Inferior parietal cortex (tissue), 1 donor: ENCODE results near the gene TSHZ2.
A peak's percentile ranks its signal among the peaks of the same experiment; 100 is the strongest.

Source experiments
- DNase-seq: peaks from one replicate; pipeline ENCODE4 v3.0.0-alpha.2; 2016; ENCODE audit errors: extremely low spot score

Gene TSHZ2

GRCh38 chr20:53162251-53162835, 190.2 kb downstream of the TSHZ2 start:
- DNase-seq: no peak

GRCh38 chr20:53163486-53163885, 191.3 kb downstream of the TSHZ2 start:
- no peak for DNase-seq

- DNase-seq: no peak
Measured at GRCh38 chr20:53164072-53164471, 191.9 kb downstream of the TSHZ2 start.

GRCh38 chr20:53165452-53165851, 193.3 kb downstream of the TSHZ2 start:
- DNase-seq: no peak

- DNase-seq: no peak
Measured at GRCh38 chr20:53168491-53168890, 196.3 kb downstream of the TSHZ2 start.

GRCh38 chr20:53170196-53170595, 198.0 kb downstream of the TSHZ2 start:
- DNase-seq: no peak

GRCh38 chr20:53171065-53171464, 198.9 kb downstream of the TSHZ2 start:
- DNase-seq: no peak

- DNase-seq: no peak
Measured at GRCh38 chr20:53174454-53174853, 202.3 kb downstream of the TSHZ2 start.

GRCh38 chr20:53175135-53175780, 203.1 kb downstream of the TSHZ2 start:
- DNase-seq: peak; percentile 29

GRCh38 chr20:53176134-53176533, 204.0 kb downstream of the TSHZ2 start:
- no peak for DNase-seq

GRCh38 chr20:53177687-53178086, 205.5 kb downstream of the TSHZ2 start:
- DNase-seq: no peak

- DNase-seq: no peak
Measured at GRCh38 chr20:53179749-53180148, 207.6 kb downstream of the TSHZ2 start.

GRCh38 chr20:53180928-53181362, 208.8 kb downstream of the TSHZ2 start:
- DNase-seq: no peak

GRCh38 chr20:53181866-53182376, 209.8 kb downstream of the TSHZ2 start:
- no peak for DNase-seq

GRCh38 chr20:53183181-53183580, 211.0 kb downstream of the TSHZ2 start:
- no peak for DNase-seq

GRCh38 chr20:53186635-53187034, 214.5 kb downstream of the TSHZ2 start:
- no peak for DNase-seq

- DNase-seq: no peak
Measured at GRCh38 chr20:53187392-53188068, 215.4 kb downstream of the TSHZ2 start.

- DNase-seq: no peak
Measured at GRCh38 chr20:53190225-53190624, 218.1 kb downstream of the TSHZ2 start.

GRCh38 chr20:53191957-53192356, 219.8 kb downstream of the TSHZ2 start:
- no peak for DNase-seq

GRCh38 chr20:53194306-53195290, 222.4 kb downstream of the TSHZ2 start:
- no peak for DNase-seq

- no peak for DNase-seq
Measured at GRCh38 chr20:53195876-53196610, 223.9 kb downstream of the TSHZ2 start.
